ENCODE measurements around the gene IL16. TPM values are rescaled to one million over a fixed set of nuclear protein-coding genes. Genes with fewer than 3 reads are reported as not detected.

IL16 gene
- polyA plus RNA-seq, 1 donor (not counting 4 experiments of a cell fraction or from before 2014, with no cell fraction given) = not detected

DNA sequence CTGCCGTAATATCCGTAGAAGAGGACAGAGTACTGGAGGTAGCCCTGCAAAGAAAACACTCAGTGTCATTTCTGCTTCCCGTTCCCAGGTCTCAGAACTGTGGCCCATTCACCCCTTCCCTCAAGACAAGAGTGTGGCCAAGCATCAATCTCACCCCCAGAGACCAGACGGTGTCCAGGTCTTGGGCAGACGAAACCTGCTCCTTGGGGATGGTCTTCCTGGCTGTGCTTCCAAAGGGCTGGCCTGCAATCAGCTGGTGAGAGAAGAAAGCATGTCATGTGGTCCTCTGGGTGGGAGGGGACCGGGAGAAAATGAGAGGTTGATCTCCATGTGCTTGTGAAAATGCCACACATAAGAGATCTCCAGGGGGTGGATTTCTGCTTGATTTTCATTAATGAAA, 161.6 kb downstream of the IL16 start:
- Histone ChIP-seq H3K9ac (ENCODE audit: control insufficient read depth, extremely low read depth, insufficient read depth, low read length) (no peak overlapping the region), H3K36me3 (ENCODE audit: control insufficient read depth in 2 of 2, extremely low read depth in 1 of 2, insufficient read depth in 2 of 2, low read length in 2 of 2) (no peaks in the 10 kb centered on the region), H3K9me1 (ENCODE audit: control insufficient read depth, extremely low read depth, insufficient read depth, low read length) (no peaks in the 10 kb centered on the region), H3K4me2 (ENCODE audit: control insufficient read depth, extremely low read depth, insufficient read depth, low read depth, low read length) (no peak overlapping the region), H3K79me2 (ENCODE audit: control insufficient read depth, insufficient read depth, low read length) (no peaks in the 10 kb centered on the region), H3K4me1 (ENCODE audit: control insufficient read depth, extremely low read depth, insufficient read depth, low read length) (no peaks in the 10 kb centered on the region), H3K9me3 (ENCODE audit: control insufficient read depth, low read depth, low read length) (no peaks in the 10 kb centered on the region), H4K20me1 (ENCODE audit: control insufficient read depth, extremely low read depth, insufficient read depth, low read length) (no peaks in the 10 kb centered on the region), H3K27ac (ENCODE audit: control insufficient read depth, insufficient read depth, low read length) (no peak overlapping the region), H3K4me3 (ENCODE audit: control insufficient read depth in 2 of 3, extremely low read depth in 1 of 3, insufficient read depth in 2 of 3, low read depth in 1 of 3, low read length in 3 of 3) (no peak overlapping the region), H3K27me3 (ENCODE audit: control insufficient read depth, extremely low read depth, insufficient read depth, low read length) (peaks cover under 1% of the 10 kb centered on the region), H2AFZ (ENCODE audit: control insufficient read depth, low read length) (no peak overlapping the region)
- no peak for TF ChIP-seq EZH2 (IDR thresholded peaks at IDR 0.05; ENCODE audit: low read length)
- TF ChIP-seq CTCF (optimal IDR thresholded peaks at IDR 0.05 in 1 of 3, IDR thresholded peaks at IDR 0.05 in 1 of 3, conservative IDR thresholded peaks at IDR 0.05 in 1 of 3; ENCODE audit: extremely low read depth in 1 of 3, insufficient read depth in 2 of 3, low read length in 3 of 3) = no peak
- no peak for FAIRE-seq
- no peak for DNase-seq (ENCODE audit: low read depth, low spot score)
- dilution Hi-C loops (cut with MboI; ENCODE audit: extremely low pct_ligation_motif_present, low sequenced_read_pairs) = no loop called here

GRCh38 chr15:81360491-81360890, 163.8 kb downstream of the IL16 start:
- dilution Hi-C loops (cut with MboI; ENCODE audit: extremely low pct_ligation_motif_present, low sequenced_read_pairs) = no loop called here

More at GRCh38 chr15:81360491-81360890, 163.8 kb downstream of the IL16 start:
- no peak for FAIRE-seq
- Histone ChIP-seq H3K4me3 (ENCODE audit: control insufficient read depth in 2 of 3, extremely low read depth in 1 of 3, insufficient read depth in 2 of 3, low read depth in 1 of 3, low read length in 3 of 3) (no peak overlapping the region), H3K4me1 (ENCODE audit: control insufficient read depth, extremely low read depth, insufficient read depth, low read length) (no peaks in the 10 kb centered on the region), H4K20me1 (ENCODE audit: control insufficient read depth, extremely low read depth, insufficient read depth, low read length) (no peaks in the 10 kb centered on the region), H3K36me3 (ENCODE audit: control insufficient read depth in 2 of 2, extremely low read depth in 1 of 2, insufficient read depth in 2 of 2, low read length in 2 of 2) (no peaks in the 10 kb centered on the region), H3K9me3 (ENCODE audit: control insufficient read depth, low read depth, low read length) (no peaks in the 10 kb centered on the region), H3K79me2 (ENCODE audit: control insufficient read depth, insufficient read depth, low read length) (no peaks in the 10 kb centered on the region), H2AFZ (ENCODE audit: control insufficient read depth, low read length) (no peak overlapping the region), H3K9ac (ENCODE audit: control insufficient read depth, extremely low read depth, insufficient read depth, low read length) (no peak overlapping the region), H3K9me1 (ENCODE audit: control insufficient read depth, extremely low read depth, insufficient read depth, low read length) (no peaks in the 10 kb centered on the region), H3K27me3 (ENCODE audit: control insufficient read depth, extremely low read depth, insufficient read depth, low read length) (peaks cover 8% of the 10 kb centered on the region), H3K4me2 (ENCODE audit: control insufficient read depth, extremely low read depth, insufficient read depth, low read depth, low read length) (no peak overlapping the region), H3K27ac (ENCODE audit: control insufficient read depth, insufficient read depth, low read length) (no peak overlapping the region)
- no peak for DNase-seq (ENCODE audit: low read depth, low spot score)
- TF ChIP-seq CTCF (optimal IDR thresholded peaks at IDR 0.05 in 1 of 3, IDR thresholded peaks at IDR 0.05 in 1 of 3, conservative IDR thresholded peaks at IDR 0.05 in 1 of 3; ENCODE audit: extremely low read depth in 1 of 3, insufficient read depth in 2 of 3, low read length in 3 of 3) (no peak), EZH2 (IDR thresholded peaks at IDR 0.05; ENCODE audit: low read length) (no peak)

Data from keratinocyte (primary cell).